HG02610 (cell line): ENCODE data around the gene RPL37.
"Not testable (repeated sequence)": the region's sequence is repeated elsewhere in the genome, so short reads cannot be mapped to it uniquely, and the experiment has no call there.

Experiments used
- ATAC-seq: cut with Tn5 transposase; IDR thresholded peaks from one replicate; pipeline ENCODE4 v1.9.1; 2021; ENCODE audit warnings: mild to moderate bottlenecking, moderate library complexity; ENCODE audit not compliant: unreplicated experiment

Gene RPL37

GRCh38 chr5:40798012-40798800 is 36.8 kb downstream of the RPL37 start, which contains the start of gene PRKAA1:
Gene PRKAA1, minus strand, starts transcription at chr5:40798374. Its CDS starts 185 bp downstream, at chr5:40798189.
- peak; percentile 98 for ATAC-seq

GRCh38 chr5:40797273-40798011 is 37.6 kb downstream of the RPL37 start:
- ATAC-seq, result peak; percentile 32

- ATAC-seq, result no peak
These were observed 38.5 kb downstream of the RPL37 start for GRCh38 chr5:40796487-40796889.

GRCh38 chr5:40794877-40795276 is 40.1 kb downstream of the RPL37 start:
- ATAC-seq, result not testable (repeated sequence)

- not testable (repeated sequence) for ATAC-seq
These were observed 40.7 kb downstream of the RPL37 start for GRCh38 chr5:40794340-40794739.

- ATAC-seq, result not testable (repeated sequence)
These were observed 42.3 kb downstream of the RPL37 start for GRCh38 chr5:40792691-40793090.

GRCh38 chr5:40791715-40792139 is 43.3 kb downstream of the RPL37 start:
- no peak for ATAC-seq

GRCh38 chr5:40790947-40791593 is 44.0 kb downstream of the RPL37 start:
- ATAC-seq, result no peak

GRCh38 chr5:40788941-40789340 is 46.1 kb downstream of the RPL37 start:
- ATAC-seq, result not testable (repeated sequence)

- ATAC-seq, result no peak
These were observed 47.0 kb downstream of the RPL37 start for GRCh38 chr5:40787986-40788385.

GRCh38 chr5:40786664-40787063 is 48.4 kb downstream of the RPL37 start:
- not testable (repeated sequence) for ATAC-seq

GRCh38 chr5:40784916-40785315 is 50.1 kb downstream of the RPL37 start:
- ATAC-seq, result no peak

- ATAC-seq, result no peak
These were observed 50.9 kb downstream of the RPL37 start for GRCh38 chr5:40784027-40784653.

GRCh38 chr5:40781843-40782409 is 53.1 kb downstream of the RPL37 start:
- no peak for ATAC-seq

GRCh38 chr5:40780858-40781257 is 54.2 kb downstream of the RPL37 start:
- ATAC-seq, result no peak

- no peak for ATAC-seq
These were observed 54.8 kb downstream of the RPL37 start for GRCh38 chr5:40780199-40780598.

GRCh38 chr5:40779561-40779960 is 55.5 kb downstream of the RPL37 start:
- no peak for ATAC-seq

GRCh38 chr5:40778133-40778532 is 56.9 kb downstream of the RPL37 start:
- no peak for ATAC-seq

- ATAC-seq, result no peak
These were observed 58.4 kb downstream of the RPL37 start for GRCh38 chr5:40776658-40776977.

- no peak for ATAC-seq
These were observed 59.0 kb downstream of the RPL37 start for GRCh38 chr5:40775846-40776657.
